ENCODE results near the gene ANKFN1.

DNA sequence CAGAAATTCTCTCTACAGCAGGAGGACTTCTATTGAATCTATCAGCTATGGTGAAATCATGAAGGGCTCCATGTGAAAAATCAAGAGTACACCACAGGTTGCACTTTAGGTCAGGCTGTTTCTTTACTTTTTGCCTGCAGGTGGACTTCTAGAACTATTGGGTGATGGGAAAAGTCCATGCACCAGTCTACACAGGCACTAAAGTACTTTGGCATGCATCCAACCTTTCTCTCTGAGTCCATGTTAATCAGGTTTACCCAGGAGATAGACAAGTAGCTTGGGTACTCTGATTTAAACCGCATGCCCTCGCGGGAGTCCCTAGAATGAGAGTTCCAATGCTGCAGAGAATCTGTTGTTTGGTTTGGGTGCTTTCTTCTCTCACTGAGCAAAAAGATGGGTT is 9.1 kb upstream of the ANKFN1 start:
- TF ChIP-seq, protein P1, sequence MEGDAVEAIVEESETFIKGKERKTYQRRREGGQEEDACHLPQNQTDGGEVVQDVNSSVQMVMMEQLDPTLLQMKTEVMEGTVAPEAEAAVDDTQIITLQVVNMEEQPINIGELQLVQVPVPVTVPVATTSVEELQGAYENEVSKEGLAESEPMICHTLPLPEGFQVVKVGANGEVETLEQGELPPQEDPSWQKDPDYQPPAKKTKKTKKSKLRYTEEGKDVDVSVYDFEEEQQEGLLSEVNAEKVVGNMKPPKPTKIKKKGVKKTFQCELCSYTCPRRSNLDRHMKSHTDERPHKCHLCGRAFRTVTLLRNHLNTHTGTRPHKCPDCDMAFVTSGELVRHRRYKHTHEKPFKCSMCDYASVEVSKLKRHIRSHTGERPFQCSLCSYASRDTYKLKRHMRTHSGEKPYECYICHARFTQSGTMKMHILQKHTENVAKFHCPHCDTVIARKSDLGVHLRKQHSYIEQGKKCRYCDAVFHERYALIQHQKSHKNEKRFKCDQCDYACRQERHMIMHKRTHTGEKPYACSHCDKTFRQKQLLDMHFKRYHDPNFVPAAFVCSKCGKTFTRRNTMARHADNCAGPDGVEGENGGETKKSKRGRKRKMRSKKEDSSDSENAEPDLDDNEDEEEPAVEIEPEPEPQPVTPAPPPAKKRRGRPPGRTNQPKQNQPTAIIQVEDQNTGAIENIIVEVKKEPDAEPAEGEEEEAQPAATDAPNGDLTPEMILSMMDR (IDR thresholded peaks at IDR 0.05): no peak
- TF ChIP-seq POLR2A (IDR thresholded peaks at IDR 0.05): no peak

All from body of pancreas (tissue), 4 donors.